Neutrophil (primary cell): ENCODE data around the gene UBE3A.

Experiments used
- H3K27ac ChIP-seq: fragments of 200-600 bp; sonication (generic); 2 replicates; pipeline ENCODE4 v1.5.1; 2016; ENCODE audit warnings: mild to moderate bottlenecking, moderate library complexity
- H3K27me3 ChIP-seq: fragments of 200-600 bp; sonication (generic); 2 replicates; pipeline ENCODE4 v1.6.0; 2016; ENCODE audit warnings: mild to moderate bottlenecking
- H3K36me3 ChIP-seq: fragments of 200-600 bp; sonication (generic); 2 replicates; pipeline ENCODE4 v1.5.1; 2017
- H3K4me1 ChIP-seq, 2 experiments: fragments of 200-600 bp in 1 of 2; sonication (generic) in 1 of 2; 1 replicate in 1 of 2; 2 replicates in 1 of 2; pipeline versions ENCODE4 v1.5.1 to v1.6.1; 2013 to 2016; ENCODE audit warnings: low read depth in 1 of 2, low read length in 1 of 2, mild to moderate bottlenecking in 1 of 2, moderate library complexity in 1 of 2; ENCODE audit not compliant: control insufficient read depth in 1 of 2, insufficient read depth in 1 of 2
- H3K4me3 ChIP-seq, 2 experiments: fragments of 200-600 bp in 1 of 2; sonication (generic) in 1 of 2; 1 replicate in 1 of 2; 2 replicates in 1 of 2; pipeline ENCODE4 v1.5.1; 2013 to 2016; ENCODE audit warnings: low read depth in 1 of 2, low read length in 1 of 2, mild to moderate bottlenecking in 1 of 2, moderate library complexity in 1 of 2
- H3K9me3 ChIP-seq: fragments of 200-600 bp; sonication (generic); 2 replicates; pipeline ENCODE4 v1.5.1; 2016
- CTCF ChIP-seq: fragments of 200-600 bp; sonication (generic); IDR thresholded peaks from 2 replicates; pipeline ENCODE4 v1.5.1; 2016; ENCODE audit warnings: antibody characterized with exemption

UBE3A gene

GRCh38 chr15:25325187-25325586, 113.6 kb downstream of the UBE3A start:
- Histone ChIP-seq H3K27me3 (no peaks in the 10 kb centered on the region), H3K27ac (no peak overlapping the region), H3K36me3 (no peaks in the 10 kb centered on the region), H3K4me3 (no peak overlapping the region), H3K9me3 (no peaks in the 10 kb centered on the region), H3K4me1 (no peaks in the 10 kb centered on the region)
- TF ChIP-seq CTCF: no peak

DNA sequence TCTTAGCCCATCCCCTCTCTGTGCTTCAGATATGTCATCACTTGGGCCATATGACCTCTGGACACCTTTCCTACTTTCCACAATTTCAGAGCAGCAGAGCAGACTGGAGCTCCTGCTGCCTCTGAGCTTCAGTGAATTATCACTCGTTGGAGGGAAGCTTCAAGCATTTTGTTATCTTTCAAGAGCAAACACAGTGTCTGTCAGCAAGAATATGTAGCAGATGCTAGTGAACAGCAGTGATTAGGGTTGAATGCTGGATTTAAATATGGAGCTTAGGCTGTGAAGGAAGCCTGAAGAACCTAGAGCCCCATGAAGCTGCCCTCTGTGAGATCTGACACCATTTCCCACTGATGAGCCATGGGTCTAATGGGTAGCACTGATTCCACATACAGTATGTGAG, 115.4 kb downstream of the UBE3A start:
- Histone ChIP-seq H3K36me3 (no peaks in the 10 kb centered on the region), H3K27ac (no peak overlapping the region), H3K27me3 (no peaks in the 10 kb centered on the region), H3K4me3 (no peak overlapping the region), H3K9me3 (no peaks in the 10 kb centered on the region), H3K4me1 (no peaks in the 10 kb centered on the region)
- TF ChIP-seq CTCF: no peak

DNA sequence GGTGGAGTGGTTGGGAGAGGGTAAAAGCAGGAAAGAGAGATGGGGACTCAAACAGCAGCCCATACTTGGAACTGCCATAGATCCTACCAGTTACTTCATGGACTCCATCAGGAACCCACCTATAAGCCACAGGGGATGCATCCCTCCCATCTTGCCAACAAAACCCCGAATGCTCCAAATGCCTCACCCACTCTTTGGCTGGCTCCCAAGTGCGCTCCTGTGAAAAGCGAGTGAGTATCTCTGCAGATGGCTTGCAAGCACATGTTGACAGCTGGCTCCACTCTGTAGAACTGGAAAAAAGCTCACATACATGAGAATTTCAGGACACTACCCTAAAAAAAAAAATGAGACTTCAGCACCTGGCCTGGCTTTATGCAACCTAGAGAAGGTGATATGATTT, 151.0 kb downstream of the UBE3A start:
- Histone ChIP-seq H3K9me3 (peaks cover 3% of the 10 kb centered on the region), H3K36me3 (no peaks in the 10 kb centered on the region), H3K27me3 (no peaks in the 10 kb centered on the region), H3K27ac (no peak overlapping the region), H3K4me3 (no peak overlapping the region), H3K4me1 (no peaks in the 10 kb centered on the region)
- TF ChIP-seq CTCF: no peak
